Smooth muscle cell (in vitro differentiated cells): Measurements from ENCODE around the gene TTC19. TPM values are rescaled to one million over a fixed set of nuclear protein-coding genes. Genes with fewer than 3 reads are reported as not detected.

ENCODE experiments used
- DNase-seq: peaks from one replicate; lab custom pipeline; 2025; ENCODE audit not compliant: unreplicated experiment; lab: John Stamatoyannopoulos, UW
- H2AFZ ChIP-seq: fragments of 200-600 bp; sonication (generic); 2 replicates; pipeline ENCODE4 v1.6.0; 2016; ENCODE audit warnings: antibody characterized with exemption, low read depth, mild to moderate bottlenecking
- H3F3A ChIP-seq: fragments of 200-600 bp; sonication (generic); 2 replicates; pipeline ENCODE4 v1.6.0; 2017; ENCODE audit warnings: antibody characterized with exemption, low read depth
- H3K27ac ChIP-seq: fragments of 200-600 bp; sonication (generic); 2 replicates; pipeline ENCODE4 v1.5.1; 2016; ENCODE audit warnings: low read depth, mild to moderate bottlenecking
- H3K27me3 ChIP-seq: fragments of 200-600 bp; sonication (generic); 2 replicates; pipeline ENCODE4 v1.6.1; 2016; ENCODE audit warnings: low read depth, mild to moderate bottlenecking
- H3K36me3 ChIP-seq: fragments of 200-600 bp; sonication (generic); 2 replicates; pipeline ENCODE4 v1.5.1; 2016; ENCODE audit warnings: low read depth
- H3K4me1 ChIP-seq: fragments of 200-600 bp; sonication (generic); 2 replicates; pipeline ENCODE4 v1.5.1; 2016; ENCODE audit warnings: low read depth
- H3K4me2 ChIP-seq: fragments of 200-600 bp; sonication (generic); 2 replicates; pipeline ENCODE4 v1.6.0; 2016; ENCODE audit warnings: mild to moderate bottlenecking
- H3K4me3 ChIP-seq: fragments of 200-600 bp; sonication (generic); 2 replicates; pipeline ENCODE4 v1.5.1; 2016; ENCODE audit warnings: mild to moderate bottlenecking
- H3K79me2 ChIP-seq: fragments of 200-600 bp; sonication (generic); 2 replicates; pipeline ENCODE4 v1.6.0; 2016; ENCODE audit warnings: low read depth, mild to moderate bottlenecking
- H3K9ac ChIP-seq: fragments of 200-600 bp; sonication (generic); 2 replicates; pipeline ENCODE4 v1.6.0; 2016; ENCODE audit warnings: low read depth
- H3K9me3 ChIP-seq: fragments of 200-600 bp; sonication (generic); replicated peaks from 2 replicates; pipeline ENCODE4 v1.5.1; 2016; ENCODE audit warnings: low read depth
- H4K20me1 ChIP-seq: fragments of 200-600 bp; sonication (generic); 2 replicates; pipeline ENCODE4 v1.6.0; 2016; ENCODE audit warnings: low read depth
- CTCF ChIP-seq: fragments of 200-600 bp; sonication (generic); IDR thresholded peaks from 2 replicates; pipeline ENCODE4 v1.5.1; 2017; ENCODE audit warnings: borderline replicate concordance, mild to moderate bottlenecking, antibody characterized with exemption; ENCODE audit not compliant: insufficient read depth, poor library complexity, severe bottlenecking
- WGBS: methylation state at CpG from one replicate; pipeline ENCODE4 v1.1.7; 2016; ENCODE audit warnings: low lambda C conversion rate; 5-methylcytosine and 5-hydroxymethylcytosine counted together
- polyA plus RNA-seq: library from polyadenylated mRNA; unstranded; fragments of >200 nt; fragmentation: Nextera tagmentation; extraction: Ambion mirVana; gene quantifications from 2 replicates; pipeline ENCODE4 v1.2.1, GENCODE V29; 2016
- total RNA-seq: library from RNA; depleted of rRNA; stranded (reverse); fragments of >200 nt; gene quantifications from 2 replicates; pipeline ENCODE4 v1.2.3, GENCODE V29; 2014

The TTC19 gene
- total and polyA plus RNA-seq, 2 experiments from 2014 or later, result 17.4 to 38.7 TPM

GRCh38 chr17:16019347-16019746 lies 19.7 kb downstream of the TTC19 start:
- 92% methylated on average over 1 of the region's 1 CpG for WGBS
- H3K9me3 ChIP-seq, result no peaks in the 10 kb centered on the region
- peaks cover 3% of the 10 kb centered on the region for H3K36me3 ChIP-seq
- H3K4me2 ChIP-seq, result no peak overlapping the region
- peaks cover 39% of the 10 kb centered on the region for H3K79me2 ChIP-seq
- DNase-seq, result no peak
- no peak overlapping the region for H3K9ac ChIP-seq
- H4K20me1 ChIP-seq, result peaks cover 16% of the 10 kb centered on the region
- H3K4me3 ChIP-seq, result no peak overlapping the region
- no peaks in the 10 kb centered on the region for H3K27me3 ChIP-seq
- H3K4me1 ChIP-seq, result no peaks in the 10 kb centered on the region
- no peak overlapping the region for H3K27ac ChIP-seq
- TF ChIP-seq CTCF, result no peak
- H2AFZ ChIP-seq, result no peak overlapping the region
- H3F3A ChIP-seq, result peaks cover 16% of the 10 kb centered on the region

GRCh38 chr17:16023881-16024280 lies 24.3 kb downstream of the TTC19 start:
- Histone ChIP-seq H3K4me3 (no peak overlapping the region), H3K4me2 (no peak overlapping the region), H3K27me3 (no peaks in the 10 kb centered on the region), H3F3A (peaks cover 32% of the 10 kb centered on the region), H3K36me3 (peaks cover 20% of the 10 kb centered on the region), H3K9ac (no peak overlapping the region), H3K79me2 (peaks cover 9% of the 10 kb centered on the region), H3K4me1 (peaks cover 4% of the 10 kb centered on the region), H4K20me1 (peaks cover 19% of the 10 kb centered on the region), H2AFZ (no peak overlapping the region), H3K27ac (no peak overlapping the region), H3K9me3 (no peaks in the 10 kb centered on the region)
- WGBS, result 72% methylated on average over 4 of the region's 4 CpGs
- DNase-seq, result no peak
- no peak for TF ChIP-seq CTCF

DNA sequence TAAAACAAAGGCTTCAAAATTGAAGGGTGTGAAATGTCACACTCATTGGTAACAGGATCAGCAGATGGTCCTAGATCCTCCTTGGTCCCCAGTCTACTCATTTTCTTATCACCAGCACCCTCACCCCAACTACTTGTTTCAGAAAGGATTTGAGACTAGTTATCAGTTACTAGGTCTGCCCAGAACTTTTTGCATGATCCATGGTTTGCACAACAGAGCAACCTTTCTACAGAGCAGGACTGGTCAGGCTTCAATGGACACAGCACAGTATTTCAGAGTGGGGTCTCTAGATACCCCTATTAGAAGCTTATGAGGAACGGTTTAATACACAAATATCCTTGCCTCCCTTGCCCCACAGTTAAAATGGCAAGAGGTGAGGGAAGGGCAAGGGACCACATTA lies 25.6 kb downstream of the TTC19 start:
- 96% methylated on average over 1 of the region's 1 CpG for WGBS

More for the DNA sequence above, 25.6 kb downstream of the TTC19 start:
- peaks cover 4% of the 10 kb centered on the region for H3K79me2 ChIP-seq
- no peak for TF ChIP-seq CTCF
- peaks cover 37% of the 10 kb centered on the region for H3F3A ChIP-seq
- H4K20me1 ChIP-seq, result peaks cover 19% of the 10 kb centered on the region
- no peak overlapping the region for H3K9ac ChIP-seq
- no peak overlapping the region for H2AFZ ChIP-seq
- H3K27me3 ChIP-seq, result no peaks in the 10 kb centered on the region
- H3K27ac ChIP-seq, result no peak overlapping the region
- H3K4me2 ChIP-seq, result no peak overlapping the region
- no peak overlapping the region for H3K4me3 ChIP-seq
- peaks cover 24% of the 10 kb centered on the region for H3K36me3 ChIP-seq
- no peak for DNase-seq
- H3K9me3 ChIP-seq, result no peaks in the 10 kb centered on the region
- peaks cover 4% of the 10 kb centered on the region for H3K4me1 ChIP-seq
